IMR-90 (cell line): ENCODE results near the gene ABCF1. TPM values are rescaled to one million over a fixed set of nuclear protein-coding genes. Genes with fewer than 3 reads are reported as not detected.

Experiments used
- ATAC-seq: fragments of 200-7000 bp; cut with Tn5 transposase; 2 replicates; pipeline ENCODE4 v1.9.1; 2020; ENCODE audit warnings: low read depth, mild to moderate bottlenecking, moderate library complexity
- BruUV-seq: library from RNA; stranded (reverse); fragments of 400-500 nt; replicated peaks from 2 replicates; lab custom pipeline; 2021; lab: Mats Ljungman, UMichigan
- CTCF ChIA-PET: fragments of 300-600 bp; formaldehyde crosslinking; extraction: SDS; loops from one replicate; lab custom pipeline; 2021; ENCODE audit warnings: antibody characterized with exemption; lab: Yijun Ruan, JAX
- POLR2A ChIA-PET: fragments of 300-600 bp; sonication (Branson Sonifier 250); formaldehyde crosslinking; loops from one replicate; lab custom pipeline; 2022; ENCODE audit warnings: antibody characterized with exemption; ENCODE audit not compliant: unreplicated experiment; lab: Charles Lee
- DNase-seq: peaks from one replicate; pipeline ENCODE4 v3.0.0; 2013
- H2AFZ ChIP-seq: replicated peaks from 2 replicates; pipeline ENCODE3; 2013; ENCODE audit warnings: low read length, mild to moderate bottlenecking; ENCODE audit not compliant: poor library complexity
- H2AK5ac ChIP-seq: 2 replicates; pipeline ENCODE4 v1.6.1; 2013; ENCODE audit warnings: low read depth, low read length, inconsistent platforms
- H2AK9ac ChIP-seq: replicated peaks from 2 replicates; pipeline ENCODE3; 2013; ENCODE audit warnings: mild to moderate bottlenecking, low read depth, low read length, moderate library complexity; ENCODE audit not compliant: poor library complexity
- H2BK120ac ChIP-seq: 2 replicates; pipeline ENCODE4 v1.6.1; 2013; ENCODE audit warnings: low read depth, low read length, inconsistent platforms
- H2BK15ac ChIP-seq: 3 replicates; pipeline ENCODE4 v1.6.1; 2013; ENCODE audit warnings: low read depth, low read length, inconsistent platforms
- H2BK20ac ChIP-seq: 2 replicates; pipeline ENCODE4 v1.6.1; 2013; ENCODE audit warnings: low read depth, mild to moderate bottlenecking, inconsistent platforms, low read length, moderate library complexity
- H2BK5ac ChIP-seq: 2 replicates; pipeline ENCODE4 v1.6.1; 2013; ENCODE audit warnings: mild to moderate bottlenecking, low read depth, low read length, inconsistent platforms; ENCODE audit not compliant: poor library complexity, severe bottlenecking
- H3K14ac ChIP-seq: replicated peaks from 2 replicates; pipeline ENCODE4 v1.6.1; 2013; ENCODE audit warnings: low read depth, low read length, inconsistent platforms
- H3K18ac ChIP-seq: 2 replicates; pipeline ENCODE4 v1.6.1; 2013; ENCODE audit warnings: low read depth, low read length, control low read depth
- H3K23ac ChIP-seq: 2 replicates; pipeline ENCODE4 v1.6.1; 2013; ENCODE audit warnings: low read depth, low read length, inconsistent platforms
- H3K27ac ChIP-seq: 2 replicates; pipeline ENCODE4 v1.5.1; 2013; ENCODE audit warnings: mild to moderate bottlenecking, control low read depth, low read length; ENCODE audit not compliant: insufficient read depth
- H3K27me3 ChIP-seq: 2 replicates; pipeline ENCODE4 v1.6.1; 2013; ENCODE audit warnings: low read length; ENCODE audit not compliant: control insufficient read depth, insufficient read depth
- H3K36me3 ChIP-seq: 2 replicates; pipeline ENCODE4 v1.6.1; 2013; ENCODE audit warnings: low read length, mixed read lengths; ENCODE audit not compliant: control insufficient read depth, insufficient read depth
- H3K4ac ChIP-seq: 2 replicates; pipeline ENCODE4 v1.6.1; 2013; ENCODE audit warnings: low read depth, low read length, inconsistent platforms
- H3K4me1 ChIP-seq: 2 replicates; pipeline ENCODE4 v1.6.1; 2013; ENCODE audit warnings: low read length, mixed read lengths; ENCODE audit not compliant: control insufficient read depth, insufficient read depth
- H3K4me2 ChIP-seq: 2 replicates; pipeline ENCODE4 v1.6.1; 2013; ENCODE audit warnings: low read depth, mild to moderate bottlenecking, control low read depth, low read length, moderate library complexity
- H3K4me3 ChIP-seq: 2 replicates; pipeline ENCODE4 v1.5.1; 2013; ENCODE audit warnings: low read depth, mild to moderate bottlenecking, control low read depth, low read length, moderate library complexity; ENCODE audit not compliant: insufficient read depth
- H3K56ac ChIP-seq: 2 replicates; pipeline ENCODE4 v1.6.1; 2013; ENCODE audit warnings: low read length, inconsistent platforms; ENCODE audit not compliant: insufficient read depth; ENCODE audit errors: extremely low read depth
- H3K79me1 ChIP-seq, 2 experiments: 2 replicates each; pipeline ENCODE4 v1.6.1; 2013; ENCODE audit warnings: low read length in 2 of 2, inconsistent platforms in 1 of 2, low read depth in 1 of 2
- H3K9ac ChIP-seq: 2 replicates; pipeline ENCODE4 v1.6.1; 2013; ENCODE audit warnings: low read depth, low read length, control low read depth
- H3K9me1 ChIP-seq: 2 replicates; pipeline ENCODE4 v1.6.1; 2013; ENCODE audit warnings: low read length, inconsistent platforms; ENCODE audit not compliant: insufficient read depth
- H3K9me3 ChIP-seq: 2 replicates; pipeline ENCODE4 v1.6.1; 2013; ENCODE audit warnings: low read length; ENCODE audit not compliant: control insufficient read depth, insufficient read depth
- H4K20me1 ChIP-seq: 2 replicates; pipeline ENCODE4 v1.6.1; 2013; ENCODE audit warnings: low read length, inconsistent platforms; ENCODE audit not compliant: insufficient read depth
- H4K5ac ChIP-seq: 2 replicates; pipeline ENCODE4 v1.6.1; 2013; ENCODE audit warnings: mild to moderate bottlenecking, low read depth, low read length, control low read depth
- H4K8ac ChIP-seq, 2 experiments: 2 replicates each; pipeline ENCODE4 v1.6.1; 2013; ENCODE audit warnings: low read depth in 2 of 2, low read length in 2 of 2, control low read depth in 1 of 2, inconsistent platforms in 1 of 2
- H4K91ac ChIP-seq: 2 replicates; pipeline ENCODE4 v1.6.1; 2013; ENCODE audit warnings: low read depth, low read length, inconsistent platforms; ENCODE audit not compliant: insufficient read depth
- CEBPB ChIP-seq: IDR thresholded peaks from 2 replicates; pipeline ENCODE4 v1.6.1; 2012; ENCODE audit warnings: low read depth, low read length, improper control_type of control experiment
- NFE2L2 ChIP-seq: fragments of 150-350 bp; IDR thresholded peaks from 2 replicates; pipeline ENCODE4 v1.6.1; 2016; ENCODE audit warnings: low read depth, mild to moderate bottlenecking, low read length
- WGBS, 2 experiments: methylation state at CpG; one replicate each; pipeline versions ENCODE4 v1.1.5 to v1.1.7; 2013; ENCODE audit warnings: missing lambda C conversion rate in 2 of 2; ENCODE audit not compliant: insufficient read length in 1 of 2; ENCODE audit errors: extremely low coverage in 2 of 2; 5-methylcytosine and 5-hydroxymethylcytosine counted together
- dilution Hi-C: fragments of 300-500 bp; cut with HindIII; formaldehyde crosslinking; loops from one replicate; pipeline ENCODE4 v1.14.3; 2018; ENCODE audit warnings: low sequenced_read_pairs; ENCODE audit not compliant: unreplicated experiment
- in situ Hi-C: fragments of 300-500 bp; cut with MboI; formaldehyde crosslinking; loops from 3 replicates; pipeline ENCODE4 v1.14.3; 2019; ENCODE audit warnings: low sequenced_read_pairs, inconsistent platforms, mixed read lengths
- intact Hi-C: fragments of 100-400 bp; cut with micrococcal nuclease; formaldehyde crosslinking; loops from 2 replicates; pipeline ENCODE4 v1.10.0; 2022
- polyA plus RNA-seq, 3 experiments: library from polyadenylated mRNA; depleted of rRNA; stranded (reverse); fragments of >200 nt; gene quantifications; 2 replicates each; pipeline ENCODE4 v1.2.3, GENCODE V29; 2012; ENCODE audit warnings: low replicate concordance in 1 of 3
- total RNA-seq: library from RNA; depleted of rRNA; stranded (reverse); fragments of >200 nt; gene quantifications from 2 replicates; pipeline ENCODE4 v1.2.3, GENCODE V29; 2012

The ABCF1 gene
- total and polyA plus RNA-seq, 2 of the 4 experiments (the other 2 are of a cell fraction) = 39.1 to 48.6 TPM

DNA sequence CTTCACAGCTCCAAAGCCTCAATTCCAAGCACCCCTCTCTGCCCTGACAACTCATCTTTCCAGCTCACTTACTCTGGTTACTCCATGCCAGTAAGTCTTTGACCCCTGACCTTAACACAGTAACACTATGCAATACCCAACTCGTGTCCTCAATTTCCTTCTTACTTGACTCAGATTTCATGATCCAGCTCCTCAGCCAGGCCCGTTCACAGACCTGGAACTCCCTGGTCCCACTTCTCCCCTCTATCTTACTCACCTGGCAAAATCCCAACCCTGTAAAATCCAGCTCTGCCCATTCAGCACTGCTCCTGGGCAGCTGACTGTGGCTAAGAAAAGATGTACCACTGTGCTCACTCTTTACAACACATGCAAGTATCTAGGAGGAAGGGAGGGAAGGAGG lies 22.9 kb upstream of the ABCF1 start:
- POLR2A ChIA-PET = interaction anchor here (0.6 kb wide), 1 partner anchor 47 kb away, joined by 3 read pairs; no protein-coding TSS in a partner anchor
- H3K4ac ChIP-seq = no peak overlapping the region
- no peaks in the 10 kb centered on the region for H3K9me3 ChIP-seq
- H3K36me3 ChIP-seq = peaks cover 54% of the 10 kb centered on the region
- H3K23ac ChIP-seq = no peak overlapping the region
- H3K4me2 ChIP-seq = no peak overlapping the region
- CTCF ChIA-PET = interaction anchor here (0.8 kb wide), 2 partner anchors 63 to 67 kb away, joined by 3 read pairs; no protein-coding TSS in a partner anchor
- in situ Hi-C loops (no loop called here), intact Hi-C loops (no loop called here), dilution Hi-C loops (no loop called here)
- no peak overlapping the region for H2BK20ac ChIP-seq
- H2BK15ac ChIP-seq = no peak overlapping the region
- H2BK5ac ChIP-seq = no peak overlapping the region
- WGBS, 2 experiments = 44% methylated on average over 2 of the region's 2 CpGs; no CpG with 5 or more reads in 1 of the 2 experiments
- no peak overlapping the region for H4K91ac ChIP-seq
- no peak overlapping the region for H2AFZ ChIP-seq
- no peak overlapping the region for H3K9ac ChIP-seq
- DNase-seq = peak; percentile 65
- H4K20me1 ChIP-seq = no peaks in the 10 kb centered on the region; the same call in 1 of the 2 replicates
- no peaks in the 10 kb centered on the region for H3K9me1 ChIP-seq
- H2AK5ac ChIP-seq = no peak overlapping the region
- peak overlapping the region; percentile 85 for H2AK9ac ChIP-seq
- H3K79me1 ChIP-seq = peaks cover 0 to 22% of the 10 kb centered on the region in 2 experiments; a peak in 2 of 4 replicates
- no peak overlapping the region for H3K18ac ChIP-seq
- no peak overlapping the region for H4K8ac ChIP-seq
- H3K56ac ChIP-seq = no peak overlapping the region
- BruUV-seq = no TSS peak
- H3K14ac ChIP-seq = no peak overlapping the region
- H3K4me1 ChIP-seq = no peaks in the 10 kb centered on the region
- H2BK120ac ChIP-seq = no peak overlapping the region
- no peak overlapping the region for H3K27ac ChIP-seq
- no peak overlapping the region for H3K4me3 ChIP-seq
- TF ChIP-seq NFE2L2 (no peak), CEBPB (peak; percentile 36; the same call in 1 of the 2 replicates)
- no peak overlapping the region for H4K5ac ChIP-seq
- peak; percentile 22; the same call in 1 of the 2 replicates for ATAC-seq
- no peaks in the 10 kb centered on the region for H3K27me3 ChIP-seq
